ENCODE results near the gene C4orf50. TPM values are rescaled to one million over a fixed set of nuclear protein-coding genes. Genes with fewer than 3 reads are reported as not detected.

The C4orf50 gene
- total and polyA plus RNA-seq, 2 experiments from 2014 or later: 0.06 to 0.31 TPM

- TF ChIP-seq ZNF462 (CRISPR knock-in tag; IDR thresholded peaks at IDR 0.05): no peak
Observed at GRCh38 chr4:6044276-6044675, 26.0 kb upstream of the C4orf50 start (continued).

- no peaks in the 10 kb centered on the region for H3K27me3 ChIP-seq (ENCODE audit: insufficient read depth)
- no peak overlapping the region for H3K27ac ChIP-seq (ENCODE audit: low read depth)
- no peak overlapping the region for H3K27ac Mint-ChIP-seq
- DNase-seq (ENCODE audit: low spot score) (no peak), ATAC-seq (no peak)
- no peaks in the 10 kb centered on the region for H3K9me3 Mint-ChIP-seq
- H3K4me1 Mint-ChIP-seq: no peaks in the 10 kb centered on the region; the same call in 2 of the 3 replicates
- no peaks in the 10 kb centered on the region for H3K4me1 ChIP-seq (ENCODE audit: insufficient read depth)
- H4K20me1 ChIP-seq (replicated peaks; ENCODE audit: insufficient read depth): no peaks in the 10 kb centered on the region
- no peaks in the 10 kb centered on the region for H3K9me2 ChIP-seq (ENCODE audit: insufficient read depth)
- H3K4me2 ChIP-seq: no peak overlapping the region
- H3K36me3 Mint-ChIP-seq (ENCODE audit: low read depth): no peaks in the 10 kb centered on the region
- H3K36me3 ChIP-seq (ENCODE audit: insufficient read depth): no peaks in the 10 kb centered on the region
- H2AFZ ChIP-seq: no peak overlapping the region
- H3F3A ChIP-seq (replicated peaks; ENCODE audit: low read depth): no peaks in the 10 kb centered on the region
- H3K27me3 Mint-ChIP-seq (ENCODE audit: insufficient read depth, low read depth, poor library complexity): peaks cover 2% of the 10 kb centered on the region
- no peak overlapping the region for H3K4me3 ChIP-seq
- H3K4me3 Mint-ChIP-seq: no peak overlapping the region
- no peaks in the 10 kb centered on the region for H3K79me2 ChIP-seq (replicated peaks; ENCODE audit: insufficient read depth)
- TF ChIP-seq ZNF331 (CRISPR knock-in tag; IDR thresholded peaks at IDR 0.05; ENCODE audit: low read depth) (no peak), ETS1 (IDR thresholded peaks at IDR 0.05) (no peak), REST (IDR thresholded peaks at IDR 0.05; ENCODE audit: unreplicated experiment) (no peak), ZNF462 (CRISPR knock-in tag; IDR thresholded peaks at IDR 0.05) (no peak)
Observed at GRCh38 chr4:6043843-6044242, 25.6 kb upstream of the C4orf50 start.

Measured in GM23338 (cell line).